Effector memory CD8-positive, alpha-beta T cell (primary cell): ENCODE data around the gene RBP5.

Source experiments
- ATAC-seq: fragments of 150-1000 bp; cut with Tn5 transposase; replicated peaks from 2 replicates; pipeline ENCODE4 v1.10.0; 2021; ENCODE audit warnings: mild to moderate bottlenecking, moderate library complexity
- DNase-seq, 3 experiments: peaks; one replicate each; pipeline ENCODE4 v3.0.0; 2021
- H3K27ac Mint-ChIP-seq, 2 donors: one replicate each; pipeline ENCODE4 v1.8.0; 2022; ENCODE audit warnings: mild to moderate bottlenecking in 2 of 2, mixed read lengths in 2 of 2, moderate library complexity in 2 of 2
- H3K27me3 Mint-ChIP-seq, 2 donors: one replicate each; pipeline ENCODE4 v1.8.0; 2022; ENCODE audit warnings: mixed read lengths in 2 of 2
- H3K36me3 Mint-ChIP-seq: one replicate; pipeline ENCODE4 v1.8.0; 2022; ENCODE audit warnings: mild to moderate bottlenecking, moderate library complexity, mixed read lengths; ENCODE audit not compliant: insufficient read depth
- H3K4me1 Mint-ChIP-seq, 2 donors: one replicate each; pipeline ENCODE4 v1.8.0; 2022; ENCODE audit warnings: low read depth in 2 of 2, mixed read lengths in 2 of 2
- H3K4me3 Mint-ChIP-seq, 2 donors: one replicate each; pipeline ENCODE4 v1.8.0; 2022; ENCODE audit warnings: mild to moderate bottlenecking in 2 of 2, mixed read lengths in 2 of 2, moderate library complexity in 2 of 2
- H3K9me3 Mint-ChIP-seq, 2 donors: one replicate each; pipeline ENCODE4 v1.8.0; 2022; ENCODE audit warnings: mixed read lengths in 2 of 2

RBP5 gene

DNA sequence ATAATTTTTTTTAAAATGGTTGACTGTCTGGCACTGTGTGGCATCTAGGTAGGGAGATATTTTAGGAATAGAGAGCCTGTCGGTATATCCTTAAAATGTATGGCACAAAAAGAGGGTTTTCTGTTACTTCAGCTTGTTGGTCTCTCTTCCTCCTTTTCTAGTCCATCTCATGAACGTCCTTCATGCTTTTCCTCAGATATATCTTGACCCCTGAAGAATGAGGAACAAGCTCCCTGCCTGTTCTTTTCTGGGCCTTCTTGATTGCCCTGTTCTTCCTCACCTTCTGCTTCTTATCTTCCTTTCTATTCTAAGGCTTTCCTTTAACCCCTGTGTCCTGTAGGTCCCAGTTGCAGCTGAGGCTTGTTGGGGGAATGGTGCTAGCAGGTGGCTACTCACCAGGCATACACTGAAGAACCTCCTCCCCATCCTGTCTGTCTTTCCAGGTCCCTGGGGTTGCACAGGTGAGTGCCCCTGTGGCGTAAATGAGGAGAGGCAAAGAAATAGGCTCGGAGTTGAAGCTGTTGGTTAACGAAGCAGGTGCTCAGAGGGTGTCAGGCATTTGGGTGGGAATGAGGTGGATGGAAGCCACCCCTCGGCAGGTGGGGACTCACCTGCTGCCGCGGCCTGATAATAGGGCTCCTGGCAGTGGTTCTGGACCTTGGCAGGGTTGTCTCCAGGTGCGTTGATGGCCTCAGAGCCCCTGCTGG is 29.2 kb downstream of the RBP5 start:
- H3K36me3 Mint-ChIP-seq = peaks cover 14% of the 10 kb centered on the region
- ATAC-seq (no peak), DNase-seq (no peak)
- H3K27me3 Mint-ChIP-seq = no peaks in the 10 kb centered on the region
- H3K27ac Mint-ChIP-seq = no peak overlapping the region
- H3K9me3 Mint-ChIP-seq = no peaks in the 10 kb centered on the region
- H3K4me3 Mint-ChIP-seq = no peak overlapping the region
- H3K4me1 Mint-ChIP-seq = peaks cover 15 to 20% of the 10 kb centered on the region in 2 donors

GRCh38 chr12:7096979-7097378 is 31.7 kb downstream of the RBP5 start:
- peaks cover 14% of the 10 kb centered on the region for H3K36me3 Mint-ChIP-seq
- H3K4me1 Mint-ChIP-seq = peaks cover 10 to 12% of the 10 kb centered on the region in 2 donors
- no peak overlapping the region for H3K4me3 Mint-ChIP-seq
- H3K27me3 Mint-ChIP-seq = no peaks in the 10 kb centered on the region
- no peak overlapping the region for H3K27ac Mint-ChIP-seq
- no peak for DNase-seq
- no peak for ATAC-seq
- H3K9me3 Mint-ChIP-seq = no peaks in the 10 kb centered on the region

- H3K9me3 Mint-ChIP-seq = no peaks in the 10 kb centered on the region
- H3K4me1 Mint-ChIP-seq = peaks cover 10 to 13% of the 10 kb centered on the region in 2 donors
- no peak for DNase-seq
- H3K4me3 Mint-ChIP-seq = no peak overlapping the region
- peak overlapping the region; percentile 55 to 73 for H3K27ac Mint-ChIP-seq
- ATAC-seq = no peak
- H3K36me3 Mint-ChIP-seq = peaks cover 10% of the 10 kb centered on the region
- H3K27me3 Mint-ChIP-seq = no peaks in the 10 kb centered on the region
Measured at GRCh38 chr12:7096006-7096932, 32.4 kb downstream of the RBP5 start.

- H3K36me3 Mint-ChIP-seq = peaks cover 2% of the 10 kb centered on the region
- H3K4me1 Mint-ChIP-seq = peaks cover 10 to 12% of the 10 kb centered on the region in 2 donors
- no peak overlapping the region for H3K4me3 Mint-ChIP-seq
- ATAC-seq = no peak
- no peaks in the 10 kb centered on the region for H3K9me3 Mint-ChIP-seq
- H3K27ac Mint-ChIP-seq = peak overlapping the region in 1 of 2 donors; percentile 13
- H3K27me3 Mint-ChIP-seq = peaks cover 6 to 10% of the 10 kb centered on the region in 2 donors
- DNase-seq = no peak
Measured at GRCh38 chr12:7093892-7094291, 34.8 kb downstream of the RBP5 start.

DNA sequence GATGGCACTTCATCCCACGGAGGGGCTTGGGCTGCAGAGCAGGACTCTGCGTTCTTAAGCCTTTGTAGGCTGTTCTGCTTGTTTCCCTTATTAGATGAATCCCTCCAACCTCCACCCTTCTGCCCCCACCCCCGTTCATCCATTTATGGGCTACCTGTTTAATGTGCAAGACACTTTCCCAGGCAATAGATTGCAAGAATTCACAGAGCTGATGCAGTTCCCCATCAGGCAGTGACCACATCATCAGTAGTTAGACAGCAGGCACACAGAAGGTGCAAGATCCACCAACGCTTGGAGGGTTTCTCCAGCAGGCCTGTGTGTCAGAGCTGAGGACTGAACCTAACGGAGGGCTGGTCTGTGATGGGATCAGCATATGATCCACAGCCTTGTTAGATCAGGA is 35.2 kb downstream of the RBP5 start:
- peaks cover 6 to 10% of the 10 kb centered on the region in 2 donors for H3K27me3 Mint-ChIP-seq
- no peak overlapping the region for H3K4me3 Mint-ChIP-seq
- no peak for DNase-seq
- H3K27ac Mint-ChIP-seq = no peak overlapping the region
- peaks cover 2% of the 10 kb centered on the region for H3K36me3 Mint-ChIP-seq
- peaks cover 10 to 12% of the 10 kb centered on the region in 2 donors for H3K4me1 Mint-ChIP-seq
- ATAC-seq = no peak
- no peaks in the 10 kb centered on the region for H3K9me3 Mint-ChIP-seq

- no peaks in the 10 kb centered on the region for H3K9me3 Mint-ChIP-seq
- H3K27me3 Mint-ChIP-seq = peaks cover 6 to 10% of the 10 kb centered on the region in 2 donors
- H3K4me3 Mint-ChIP-seq = peak overlapping the region in 1 of 2 donors; percentile 82
- H3K4me1 Mint-ChIP-seq = peaks cover 10 to 12% of the 10 kb centered on the region in 2 donors
- no peak for ATAC-seq
- H3K36me3 Mint-ChIP-seq = peaks cover 2% of the 10 kb centered on the region
- H3K27ac Mint-ChIP-seq = peak overlapping the region in 1 of 2 donors; percentile 82
- no peak for DNase-seq
Measured at GRCh38 chr12:7092986-7093460, 35.7 kb downstream of the RBP5 start.

GRCh38 chr12:7092229-7092985 is 36.3 kb downstream of the RBP5 start, which contains the start of gene C1R:
Gene C1R, minus strand, starts transcription at chr12:7092445. Its CDS starts 57 bp downstream, at chr12:7092388.
- ATAC-seq (peak; percentile 76), DNase-seq (peak; percentile 57 to 67 (median 66))
- peaks cover 6 to 10% of the 10 kb centered on the region in 2 donors for H3K27me3 Mint-ChIP-seq
- H3K36me3 Mint-ChIP-seq = peaks cover 2% of the 10 kb centered on the region
- peaks cover 10 to 12% of the 10 kb centered on the region in 2 donors for H3K4me1 Mint-ChIP-seq
- H3K9me3 Mint-ChIP-seq = no peaks in the 10 kb centered on the region
- peak within 1 kb of the TSS; percentile 80 to 82 for H3K4me3 Mint-ChIP-seq
- H3K27ac Mint-ChIP-seq = peak within 1 kb of the TSS; percentile 41 to 82

DNA sequence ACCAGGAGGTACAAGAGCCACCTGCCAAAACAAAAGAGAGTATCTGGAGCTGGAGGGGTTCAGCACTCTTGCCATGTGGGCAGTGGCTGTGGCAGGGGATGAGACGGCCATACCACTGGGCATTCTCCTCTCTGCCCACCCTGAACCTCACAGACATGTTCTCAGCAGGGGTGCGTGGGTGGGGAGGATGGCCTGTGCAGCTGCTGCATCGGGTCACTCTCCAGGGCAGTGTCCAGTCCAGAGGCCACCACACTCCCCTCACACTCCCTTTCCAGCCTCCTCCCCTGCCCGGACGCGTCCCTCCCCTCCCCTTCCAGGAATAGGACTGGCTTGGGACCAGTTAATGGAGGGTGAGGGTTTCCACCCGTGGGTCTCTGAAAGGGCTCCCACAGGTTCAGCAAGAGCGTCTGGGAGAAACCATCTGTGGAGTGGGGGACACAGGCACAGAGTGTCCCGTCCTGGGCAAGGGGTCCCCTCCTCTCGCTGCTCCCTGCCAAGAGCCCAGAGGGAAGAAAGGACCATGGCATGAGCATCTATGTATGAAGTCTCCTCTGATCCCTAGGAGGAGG is 36.9 kb downstream of the RBP5 start:
- Mint-ChIP-seq H3K4me1 (peaks cover 10 to 12% of the 10 kb centered on the region in 2 donors), H3K9me3 (no peaks in the 10 kb centered on the region), H3K27me3 (peaks cover 6 to 10% of the 10 kb centered on the region in 2 donors), H3K4me3 (peak overlapping the region; percentile 80 to 82), H3K27ac (peak overlapping the region; percentile 41 to 82), H3K36me3 (peaks cover 2% of the 10 kb centered on the region)
- DNase-seq = no peak
- ATAC-seq = no peak

DNA sequence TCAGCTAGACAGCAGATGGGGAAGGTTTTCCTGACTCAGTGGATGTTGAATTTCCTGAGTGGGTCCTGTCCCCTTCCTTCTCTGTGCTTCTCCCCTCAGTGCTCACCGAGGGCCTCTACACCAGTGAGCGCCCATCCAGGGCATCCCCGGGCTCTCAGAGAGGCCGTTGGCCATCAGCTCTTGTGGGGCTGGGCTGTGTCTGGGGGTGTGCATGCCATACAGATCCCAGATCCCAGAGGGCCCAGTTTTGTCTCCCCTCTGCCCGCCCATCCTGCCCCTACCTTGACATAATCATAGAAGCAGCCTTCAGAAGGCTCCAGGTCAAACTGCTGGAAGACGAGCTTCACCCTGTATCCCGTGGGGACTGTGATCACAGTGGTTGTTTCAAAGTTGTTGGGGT is 37.5 kb downstream of the RBP5 start:
- Mint-ChIP-seq H3K27me3 (peaks cover 6 to 10% of the 10 kb centered on the region in 2 donors), H3K9me3 (no peaks in the 10 kb centered on the region), H3K4me3 (peak overlapping the region; percentile 33 to 82), H3K36me3 (peaks cover 2% of the 10 kb centered on the region), H3K27ac (peak overlapping the region in 1 of 2 donors; percentile 64), H3K4me1 (peaks cover 10 to 12% of the 10 kb centered on the region in 2 donors)
- DNase-seq = no peak
- ATAC-seq = no peak

DNA sequence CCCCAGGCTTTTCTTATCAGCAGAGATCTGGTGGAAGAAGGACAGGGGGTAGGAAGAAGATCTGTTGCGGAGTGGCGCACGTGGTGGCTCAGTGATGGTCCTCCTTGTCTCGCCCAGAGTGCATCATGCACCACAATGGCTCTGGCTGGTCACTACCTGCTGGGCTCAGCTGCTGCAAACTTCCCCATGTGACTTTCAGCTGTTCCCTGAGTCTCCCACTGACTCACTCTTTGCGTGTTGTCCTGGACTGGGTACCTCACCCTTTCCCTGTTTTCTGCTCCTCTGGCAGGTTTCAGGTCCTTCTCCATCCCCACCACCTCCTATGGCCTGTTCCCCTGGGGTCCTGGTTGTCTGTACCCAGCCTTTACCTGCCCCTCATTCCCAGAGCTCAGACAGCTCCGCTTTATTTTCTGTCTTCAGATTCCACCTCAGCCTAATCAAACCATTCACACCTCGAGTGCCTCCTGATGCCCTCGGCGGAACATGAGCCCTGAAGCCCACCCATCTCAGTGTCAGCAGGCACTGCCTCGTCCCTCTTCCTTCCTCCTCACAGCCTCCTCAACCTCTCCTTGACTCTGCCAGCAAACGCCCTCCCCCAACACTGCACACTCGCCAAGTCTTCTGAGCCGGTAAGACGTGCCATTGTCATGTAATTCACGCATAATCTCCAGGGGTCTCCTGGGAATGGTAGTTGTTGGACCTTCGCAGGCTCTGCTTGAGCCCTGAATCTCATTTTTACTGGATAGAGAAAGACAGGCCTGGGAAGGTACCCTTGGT is 38.3 kb downstream of the RBP5 start:
- Mint-ChIP-seq H3K4me1 (peaks cover 10 to 12% of the 10 kb centered on the region in 2 donors), H3K27ac (no peak overlapping the region), H3K9me3 (no peaks in the 10 kb centered on the region), H3K27me3 (peaks cover 6 to 10% of the 10 kb centered on the region in 2 donors), H3K4me3 (peak overlapping the region in 1 of 2 donors; percentile 82), H3K36me3 (peaks cover 2% of the 10 kb centered on the region)
- ATAC-seq (no peak), DNase-seq (no peak)

- Mint-ChIP-seq H3K4me1 (peaks cover 10 to 12% of the 10 kb centered on the region in 2 donors), H3K4me3 (no peak overlapping the region)
- ATAC-seq = no peak
Measured at GRCh38 chr12:7089196-7089871, 39.4 kb downstream of the RBP5 start.

More at GRCh38 chr12:7089196-7089871, 39.4 kb downstream of the RBP5 start:
- H3K36me3 Mint-ChIP-seq = peaks cover 2% of the 10 kb centered on the region
- H3K27ac Mint-ChIP-seq = no peak overlapping the region
- H3K9me3 Mint-ChIP-seq = no peaks in the 10 kb centered on the region
- no peak for DNase-seq
- H3K27me3 Mint-ChIP-seq = peaks cover 6 to 10% of the 10 kb centered on the region in 2 donors
